BE2C (cell line): Measurements from ENCODE around the gene TXNDC2.

ENCODE experiments used
- DNase-seq: peaks from one replicate; pipeline ENCODE4 v3.0.0-alpha.2; 2020
- H3K27me3 ChIP-seq: fragments of 250-450 bp; sonication (Bioruptor Pico); 2 replicates; pipeline ENCODE4 v1.5.1; 2020; ENCODE audit warnings: mild to moderate bottlenecking
- H3K36me3 ChIP-seq: fragments of 250-450 bp; sonication (Bioruptor Pico); 2 replicates; pipeline ENCODE4 v1.5.1; 2020; ENCODE audit warnings: mild to moderate bottlenecking
- H3K4me1 ChIP-seq: fragments of 250-450 bp; sonication (Bioruptor Pico); 2 replicates; pipeline ENCODE4 v1.5.1; 2020
- H3K4me3 ChIP-seq: 2 replicates; pipeline ENCODE4 v1.5.1; 2011; ENCODE audit warnings: low read depth, low read length
- H3K9me3 ChIP-seq: fragments of 250-450 bp; sonication (Bioruptor Pico); 2 replicates; pipeline ENCODE4 v1.5.1; 2020
- CTCF ChIP-seq: IDR thresholded peaks from 2 replicates; pipeline ENCODE4 v1.5.1; 2012; ENCODE audit warnings: mild to moderate bottlenecking, low read depth, low read length

Gene TXNDC2

GRCh38 chr18:9934274-9934673 is 48.5 kb downstream of the TXNDC2 start:
- no peaks in the 10 kb centered on the region for H3K27me3 ChIP-seq
- no peak for DNase-seq
- H3K4me3 ChIP-seq, result no peak overlapping the region
- H3K4me1 ChIP-seq, result no peaks in the 10 kb centered on the region
- peaks cover 11% of the 10 kb centered on the region for H3K36me3 ChIP-seq
- no peak for TF ChIP-seq CTCF
- H3K9me3 ChIP-seq, result no peaks in the 10 kb centered on the region
